Spleen (tissue), 11 donors: ENCODE measurements around the gene NLRP3. TPM values are rescaled to one million over a fixed set of nuclear protein-coding genes. Genes with fewer than 3 reads are reported as not detected.

Experiments
- DNase-seq: peaks from one replicate; pipeline ENCODE4 v3.0.0-alpha.2; 2020
- H3K27ac ChIP-seq, 8 donors: fragments of 200-600 bp; sonication (generic) in 7 of 8; 1 replicate in 4 of 8; 2 replicates in 4 of 8; pipeline versions ENCODE4 v1.5.0 to v1.8.0; 2016 to 2021; ENCODE audit warnings: inconsistent platforms in 4 of 8, mild to moderate bottlenecking in 4 of 8, moderate library complexity in 1 of 8
- H3K27me3 ChIP-seq, 7 donors: fragments of 200-600 bp; sonication (generic) in 6 of 7; replicated peaks in 1 of 7; 1 replicate in 4 of 7; 2 replicates in 3 of 7; pipeline versions ENCODE4 v1.5.0 to v1.8.0; 2016 to 2021; ENCODE audit warnings: inconsistent platforms in 3 of 7, mild to moderate bottlenecking in 1 of 7
- H3K36me3 ChIP-seq, 6 donors: fragments of 200-600 bp; sonication (generic) in 5 of 6; 1 replicate in 4 of 6; 2 replicates in 2 of 6; pipeline versions ENCODE4 v1.5.0 to v1.8.0; 2016 to 2021; ENCODE audit warnings: inconsistent platforms in 2 of 6
- H3K4me1 ChIP-seq, 6 donors: fragments of 200-600 bp; sonication (generic) in 5 of 6; 1 replicate in 3 of 6; 2 replicates in 3 of 6; pipeline versions ENCODE4 v1.5.0 to v1.8.0; 2016 to 2021; ENCODE audit warnings: inconsistent platforms in 3 of 6
- H3K4me3 ChIP-seq, 8 donors: fragments of 200-600 bp; sonication (generic) in 7 of 8; 1 replicate in 4 of 8; 2 replicates in 4 of 8; pipeline versions ENCODE4 v1.5.0 to v1.8.0; 2016 to 2021; ENCODE audit warnings: inconsistent platforms in 4 of 8, mild to moderate bottlenecking in 4 of 8, moderate library complexity in 2 of 8
- H3K9me3 ChIP-seq, 8 donors: fragments of 200-600 bp; sonication (generic) in 7 of 8; 1 replicate in 4 of 8; 2 replicates in 4 of 8; pipeline versions ENCODE4 v1.5.0 to v1.8.0; 2016 to 2021; ENCODE audit warnings: inconsistent platforms in 4 of 8
- CTCF ChIP-seq, 11 experiments: fragments of 200-600 bp in 7 of 11; fragments of 450-650 bp in 4 of 11; sonication (generic) in 4 of 11; IDR thresholded peaks in 8 of 11; conservative IDR thresholded peaks in 3 of 11; 1 replicate in 7 of 11; 2 replicates in 4 of 11; pipeline versions ENCODE4 v1.4.0 to v1.8.0; 2016 to 2021; ENCODE audit warnings: antibody characterized with exemption in 11 of 11, inconsistent platforms in 4 of 11, mild to moderate bottlenecking in 1 of 11
- POLR2A ChIP-seq, 3 donors: fragments of 450-650 bp; IDR thresholded peaks; one replicate each; pipeline ENCODE4 v1.5.1; 2017; ENCODE audit warnings: antibody characterized with exemption in 3 of 3, mild to moderate bottlenecking in 1 of 3
- POLR2AphosphoS5 ChIP-seq, 3 donors: sonication (generic); formaldehyde crosslinking; IDR thresholded peaks; one replicate each; pipeline ENCODE4 v1.5.1; 2017; ENCODE audit warnings: antibody characterized with exemption in 3 of 3
- WGBS, 5 donors: extraction: QIAGEN DNeasy Blood & Tissue Kit in 3 of 5; methylation state at CpG; one replicate each; pipeline versions ENCODE4 v1.1.5 to v1.1.7; 2013 to 2018; 5-methylcytosine and 5-hydroxymethylcytosine counted together
- intact Hi-C: fragments of 100-400 bp; cut with DNase I; formaldehyde crosslinking; loops from one replicate; pipeline ENCODE4 v1.15.0; 2023; ENCODE audit warnings: low total_unique reads
- polyA plus RNA-seq, 3 donors: library from polyadenylated mRNA; stranded (reverse); fragments of 200-250 nt; gene quantifications; one replicate each; pipeline ENCODE4 v1.2.1, GENCODE V29; 2013
- total RNA-seq, 7 donors: library from RNA; depleted of rRNA in 3 of 7; stranded (reverse); fragments of >200 nt in 3 of 7; fragmentation: NEBNext Ultra II Directional in 4 of 7; extraction: Animal tissue kit (Norgen Biotek cat#: 25700) in 4 of 7; gene quantifications; one replicate each; pipeline versions ENCODE4 v1.1.0 to v1.2.1, GENCODE V29; 2016 to 2021
- donor health status: healthy with polysubstance abuse.
- donor health status: DM: no; HTN: no; CAD: no; lungs with moderate emphysema.
- donor health status: DM: no; HTN: no; CAD: no.
- donor health status: Bipolar disorder and iron deficiency.
- donor health status: healthy.
- donor health status: DM: no; HTN: no; CAD: no.
- donor health status: DM: yes; HTN: yes; CAD: no.

Gene NLRP3
- total and polyA plus RNA-seq, 10 donors = 1.2 to 17.0 (median 9.1) TPM

- intact Hi-C loops = no loop called here
- no peak overlapping the region for H3K27ac ChIP-seq
- TF ChIP-seq POLR2A (IDR thresholded peaks at IDR 0.05) (no peak), POLR2AphosphoS5 (IDR thresholded peaks at IDR 0.05) (no peak), CTCF (IDR thresholded peaks at IDR 0.05 in 8 of 11, conservative IDR thresholded peaks at IDR 0.05 in 3 of 11) (no peak)
- WGBS, 5 donors = 61 to 72% (median 69%) methylated on average over 4 of the region's 4 CpGs
- peaks cover 0 to 5% (median 0%) of the 10 kb centered on the region in 7 donors for H3K27me3 ChIP-seq
- H3K4me1 ChIP-seq = peaks cover 0 to 23% (median 16%) of the 10 kb centered on the region in 6 donors
- DNase-seq = no peak
- H3K9me3 ChIP-seq = peaks cover 0 to 8% (median 3%) of the 10 kb centered on the region in 8 donors
- H3K4me3 ChIP-seq = no peak overlapping the region
- no peaks in the 10 kb centered on the region for H3K36me3 ChIP-seq
Measured at GRCh38 chr1:247387096-247387495, 28.9 kb upstream of the NLRP3 start.

- intact Hi-C loops = no loop called here
Measured at GRCh38 chr1:247387565-247387964, 28.4 kb upstream of the NLRP3 start.

GRCh38 chr1:247390116-247390791 is 25.7 kb upstream of the NLRP3 start:
- intact Hi-C loops = loop anchor here (5.0 to 10.0 kb wide), 2 partner anchors 97 to 185 kb away; no protein-coding TSS in a partner anchor
- Histone ChIP-seq H3K4me1 (peaks cover 0 to 23% (median 16%) of the 10 kb centered on the region in 6 donors), H3K4me3 (peak overlapping the region in 4 of 8 donors; percentile 16 to 49 (median 18)), H3K9me3 (no peaks in the 10 kb centered on the region), H3K36me3 (no peaks in the 10 kb centered on the region), H3K27me3 (peaks cover 0 to 5% (median 0%) of the 10 kb centered on the region in 7 donors), H3K27ac (peak overlapping the region in 7 of 8 donors; percentile 66 to 89 (median 81))
- peak; percentile 93 for DNase-seq
- WGBS, 5 donors = 2 to 4% (median 2%) methylated on average over 13 of the region's 13 CpGs
- TF ChIP-seq POLR2A (IDR thresholded peaks at IDR 0.05) (peak in 1 of 3 donors; percentile 17), CTCF (IDR thresholded peaks at IDR 0.05 in 8 of 11, conservative IDR thresholded peaks at IDR 0.05 in 3 of 11) (peak; percentile 85 to 95 (median 92)), POLR2AphosphoS5 (IDR thresholded peaks at IDR 0.05) (peak in 2 of 3 donors; percentile 59 to 70)

More at GRCh38 chr1:247387565-247387964, 28.4 kb upstream of the NLRP3 start:
- DNase-seq = no peak
- Histone ChIP-seq H3K27me3 (peaks cover 0 to 5% (median 0%) of the 10 kb centered on the region in 7 donors), H3K4me1 (peaks cover 0 to 23% (median 16%) of the 10 kb centered on the region in 6 donors), H3K36me3 (no peaks in the 10 kb centered on the region), H3K27ac (no peak overlapping the region), H3K4me3 (no peak overlapping the region), H3K9me3 (peaks cover 0 to 8% (median 3%) of the 10 kb centered on the region in 8 donors)
- 74 to 83% (median 78%) methylated on average over 5 of the region's 5 CpGs for WGBS, 5 donors
- no peak for TF ChIP-seq POLR2AphosphoS5 (IDR thresholded peaks at IDR 0.05)
- no peak for TF ChIP-seq CTCF (IDR thresholded peaks at IDR 0.05 in 8 of 11, conservative IDR thresholded peaks at IDR 0.05 in 3 of 11)
- TF ChIP-seq POLR2A (IDR thresholded peaks at IDR 0.05) = no peak

- Histone ChIP-seq H3K9me3 (no peaks in the 10 kb centered on the region), H3K27ac (peak overlapping the region in 7 of 8 donors; percentile 66 to 89 (median 81)), H3K4me1 (peaks cover 0 to 23% (median 16%) of the 10 kb centered on the region in 6 donors), H3K36me3 (no peaks in the 10 kb centered on the region), H3K4me3 (peak overlapping the region in 1 of 8 donors; percentile 49), H3K27me3 (peaks cover 0 to 2% (median 0%) of the 10 kb centered on the region in 7 donors)
- 79 to 86% (median 85%) methylated on average over 4 of the region's 4 CpGs for WGBS, 5 donors
- TF ChIP-seq POLR2AphosphoS5 (IDR thresholded peaks at IDR 0.05) = no peak
- no peak for TF ChIP-seq POLR2A (IDR thresholded peaks at IDR 0.05)
- TF ChIP-seq CTCF (IDR thresholded peaks at IDR 0.05 in 8 of 11, conservative IDR thresholded peaks at IDR 0.05 in 3 of 11) = no peak
- DNase-seq = no peak
- intact Hi-C loops = loop anchor here (5.0 to 10.0 kb wide), 2 partner anchors 96 to 184 kb away; no protein-coding TSS in a partner anchor
Measured at GRCh38 chr1:247390996-247391395, 25.0 kb upstream of the NLRP3 start.
